Keratinocyte (primary cell): ENCODE results near the gene ADAD2. TPM values are rescaled to one million over a fixed set of nuclear protein-coding genes. Genes with fewer than 3 reads are reported as not detected.
A peak's percentile ranks its signal among the peaks of the same experiment; 100 is the strongest.

Experiments used
- DNase-seq: peaks from one replicate; pipeline ENCODE4 v3.0.0-alpha.2; 2011; ENCODE audit warnings: low read depth, missing footprints, low spot score
- FAIRE-seq: peaks from 2 replicates; lab custom pipeline; 2011; peaks lifted over from hg19 to GRCh38; lab: Jason Lieb, UNC
- H2AFZ ChIP-seq: 2 replicates; pipeline ENCODE4 v1.6.0; 2012; ENCODE audit warnings: low read length, control low read depth, inconsistent platforms; ENCODE audit not compliant: control insufficient read depth
- H3K27ac ChIP-seq: 2 replicates; pipeline ENCODE4 v1.5.1; 2011; ENCODE audit warnings: low read length; ENCODE audit not compliant: control insufficient read depth, insufficient read depth
- H3K27me3 ChIP-seq: 3 replicates; pipeline ENCODE4 v1.6.0; 2011; ENCODE audit warnings: low read length; ENCODE audit not compliant: control insufficient read depth, insufficient read depth; ENCODE audit errors: extremely low read depth
- H3K36me3 ChIP-seq, 2 experiments: 2 replicates in 1 of 2; 3 replicates in 1 of 2; pipeline ENCODE4 v1.5.1; 2011; ENCODE audit warnings: low read length in 2 of 2, mild to moderate bottlenecking in 1 of 2; ENCODE audit not compliant: control insufficient read depth in 2 of 2, insufficient read depth in 2 of 2; ENCODE audit errors: extremely low read depth in 1 of 2
- H3K4me1 ChIP-seq: 3 replicates; pipeline ENCODE4 v1.5.1; 2011; ENCODE audit warnings: low read length; ENCODE audit not compliant: control insufficient read depth, insufficient read depth; ENCODE audit errors: extremely low read depth
- H3K4me2 ChIP-seq: 3 replicates; pipeline ENCODE4 v1.6.0; 2011; ENCODE audit warnings: low read depth, low read length; ENCODE audit not compliant: control insufficient read depth, insufficient read depth; ENCODE audit errors: extremely low read depth
- H3K4me3 ChIP-seq, 3 experiments: fragments of 200-600 bp in 1 of 3; sonication (generic) in 1 of 3; 2 replicates in 2 of 3; 3 replicates in 1 of 3; pipeline ENCODE4 v1.5.1; 2011 to 2016; ENCODE audit warnings: low read length in 3 of 3, mild to moderate bottlenecking in 3 of 3, control low read depth in 2 of 3, inconsistent platforms in 1 of 3, low read depth in 1 of 3, mixed read lengths in 1 of 3, mixed run types in 1 of 3, moderate library complexity in 1 of 3; ENCODE audit not compliant: control insufficient read depth in 2 of 3, insufficient read depth in 2 of 3; ENCODE audit errors: extremely low read depth in 1 of 3
- H3K79me2 ChIP-seq: 2 replicates; pipeline ENCODE4 v1.6.0; 2012; ENCODE audit warnings: low read length; ENCODE audit not compliant: control insufficient read depth, insufficient read depth
- H3K9ac ChIP-seq: 3 replicates; pipeline ENCODE4 v1.6.0; 2011; ENCODE audit warnings: low read length; ENCODE audit not compliant: control insufficient read depth, insufficient read depth; ENCODE audit errors: extremely low read depth
- H3K9me1 ChIP-seq: 3 replicates; pipeline ENCODE4 v1.6.0; 2011; ENCODE audit warnings: low read length; ENCODE audit not compliant: control insufficient read depth, insufficient read depth; ENCODE audit errors: extremely low read depth
- H3K9me3 ChIP-seq: 2 replicates; pipeline ENCODE4 v1.5.1; 2012; ENCODE audit warnings: low read depth, low read length; ENCODE audit not compliant: control insufficient read depth
- H4K20me1 ChIP-seq: 3 replicates; pipeline ENCODE4 v1.6.0; 2011; ENCODE audit warnings: low read length; ENCODE audit not compliant: control insufficient read depth, insufficient read depth; ENCODE audit errors: extremely low read depth
- EZH2 ChIP-seq: IDR thresholded peaks from one replicate; pipeline ENCODE4 v1.6.1; 2012; ENCODE audit warnings: inconsistent platforms, mild to moderate bottlenecking, low read length, moderate library complexity
- dilution Hi-C: fragments of 300-500 bp; cut with MboI; formaldehyde crosslinking; loops from one replicate; pipeline ENCODE4 v1.7.0; 2020; ENCODE audit warnings: low sequenced_read_pairs; ENCODE audit not compliant: extremely low pct_ligation_motif_present
- polyA plus RNA-seq, 5 experiments: library from polyadenylated mRNA; depleted of rRNA in 3 of 5; stranded (reverse) in 3 of 5; stranded (forward) in 1 of 5; unstranded in 1 of 5; fragments of >200 nt; gene quantifications; 1 replicate in 1 of 5; 2 replicates in 3 of 5; 3 replicates in 1 of 5; pipeline versions ENCODE4 v1.2.1 to v1.2.3, GENCODE V29; 2011 to 2012; ENCODE audit warnings: missing spikeins in 2 of 5, low read depth in 1 of 5, low replicate concordance in 1 of 5
- TF ChIP-seq, protein P1 (sequence below), 3 experiments: IDR thresholded peaks in 1 of 3; conservative IDR thresholded peaks in 1 of 3; optimal IDR thresholded peaks in 1 of 3; 2 replicates in 2 of 3; 3 replicates in 1 of 3; pipeline versions ENCODE3 to v1.5.1; 2011; ENCODE audit warnings: low read length in 3 of 3, mild to moderate bottlenecking in 3 of 3, moderate library complexity in 2 of 3, control low read depth in 1 of 3, inconsistent platforms in 1 of 3; ENCODE audit not compliant: insufficient read depth in 2 of 3; ENCODE audit errors: extremely low read depth in 1 of 3

The ADAD2 gene
- polyA plus RNA-seq, 1 donor (not counting 4 experiments of a cell fraction or from before 2014, with no cell fraction given), result not detected

DNA sequence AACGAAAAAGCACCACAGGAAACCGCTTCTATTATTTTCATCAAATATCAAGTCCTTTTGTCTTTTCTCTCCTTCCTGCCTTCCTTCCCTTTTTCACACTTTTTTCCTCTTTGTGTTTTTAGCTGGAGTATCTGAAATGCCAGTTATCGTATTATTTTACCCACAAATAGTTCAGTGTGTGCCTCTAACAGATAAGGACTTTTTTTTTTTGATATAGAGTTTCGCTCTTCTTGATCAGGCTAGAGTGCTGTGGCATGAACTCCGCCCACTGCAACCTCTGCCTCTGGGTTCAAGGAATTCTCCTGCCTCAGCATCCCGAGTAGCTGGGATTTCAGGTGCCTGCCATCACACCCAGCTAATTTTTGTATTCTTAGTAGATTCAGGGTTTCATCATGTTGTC, 35.2 kb upstream of the ADAD2 start:
- Histone ChIP-seq H3K9me3 (peaks cover 2% of the 10 kb centered on the region), H3K36me3 (no peaks in the 10 kb centered on the region), H3K27me3 (peaks cover 5% of the 10 kb centered on the region), H3K4me3 (no peak overlapping the region), H2AFZ (no peak overlapping the region), H3K4me1 (no peaks in the 10 kb centered on the region), H3K27ac (no peak overlapping the region), H3K79me2 (no peaks in the 10 kb centered on the region), H3K4me2 (no peak overlapping the region), H3K9ac (no peak overlapping the region), H3K9me1 (no peaks in the 10 kb centered on the region), H4K20me1 (no peaks in the 10 kb centered on the region)
- FAIRE-seq (no peak), DNase-seq (no peak)
- TF ChIP-seq EZH2, result no peak
- dilution Hi-C loops, result no loop called here

- no peak for TF ChIP-seq EZH2
- TF ChIP-seq, protein P1, sequence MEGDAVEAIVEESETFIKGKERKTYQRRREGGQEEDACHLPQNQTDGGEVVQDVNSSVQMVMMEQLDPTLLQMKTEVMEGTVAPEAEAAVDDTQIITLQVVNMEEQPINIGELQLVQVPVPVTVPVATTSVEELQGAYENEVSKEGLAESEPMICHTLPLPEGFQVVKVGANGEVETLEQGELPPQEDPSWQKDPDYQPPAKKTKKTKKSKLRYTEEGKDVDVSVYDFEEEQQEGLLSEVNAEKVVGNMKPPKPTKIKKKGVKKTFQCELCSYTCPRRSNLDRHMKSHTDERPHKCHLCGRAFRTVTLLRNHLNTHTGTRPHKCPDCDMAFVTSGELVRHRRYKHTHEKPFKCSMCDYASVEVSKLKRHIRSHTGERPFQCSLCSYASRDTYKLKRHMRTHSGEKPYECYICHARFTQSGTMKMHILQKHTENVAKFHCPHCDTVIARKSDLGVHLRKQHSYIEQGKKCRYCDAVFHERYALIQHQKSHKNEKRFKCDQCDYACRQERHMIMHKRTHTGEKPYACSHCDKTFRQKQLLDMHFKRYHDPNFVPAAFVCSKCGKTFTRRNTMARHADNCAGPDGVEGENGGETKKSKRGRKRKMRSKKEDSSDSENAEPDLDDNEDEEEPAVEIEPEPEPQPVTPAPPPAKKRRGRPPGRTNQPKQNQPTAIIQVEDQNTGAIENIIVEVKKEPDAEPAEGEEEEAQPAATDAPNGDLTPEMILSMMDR (optimal IDR thresholded peaks at IDR 0.05 in 1 of 3, IDR thresholded peaks at IDR 0.05 in 1 of 3, conservative IDR thresholded peaks at IDR 0.05 in 1 of 3; ENCODE audit: extremely low read depth in 1 of 3, insufficient read depth in 2 of 3, low read length in 3 of 3), result peak in 1 of 3 experiments; percentile 21
- dilution Hi-C loops, result no loop called here
- peaks cover 5% of the 10 kb centered on the region for H3K27me3 ChIP-seq
Observed at GRCh38 chr16:84156342-84156784, 34.6 kb upstream of the ADAD2 start.

DNA sequence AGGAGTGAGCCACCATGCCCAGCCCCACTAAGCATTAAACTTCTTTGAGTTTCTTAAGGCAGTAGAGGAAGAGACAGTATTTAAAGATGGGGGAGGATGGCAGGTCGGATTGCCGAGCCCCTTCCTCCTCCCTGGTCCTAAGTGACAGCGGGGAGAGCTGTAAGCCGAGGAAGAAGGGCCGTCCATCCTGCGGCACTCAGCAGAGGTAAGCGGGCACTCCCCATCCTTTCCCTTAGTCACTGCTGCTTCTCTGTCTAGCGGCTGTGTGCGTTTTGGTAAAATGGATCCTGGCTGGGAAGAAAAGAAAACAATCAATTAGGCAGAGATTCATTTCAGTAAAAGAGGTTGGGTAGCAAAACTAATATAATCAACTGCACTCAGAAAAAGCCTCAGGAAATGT, 31.9 kb upstream of the ADAD2 start:
- Histone ChIP-seq H2AFZ (no peak overlapping the region), H3K79me2 (no peaks in the 10 kb centered on the region), H4K20me1 (no peaks in the 10 kb centered on the region), H3K9me1 (no peaks in the 10 kb centered on the region), H3K4me3 (no peak overlapping the region), H3K27ac (no peak overlapping the region), H3K4me2 (no peak overlapping the region), H3K4me1 (no peaks in the 10 kb centered on the region), H3K9ac (no peak overlapping the region), H3K36me3 (no peaks in the 10 kb centered on the region), H3K9me3 (peaks cover 2% of the 10 kb centered on the region), H3K27me3 (peaks cover 5% of the 10 kb centered on the region)
- DNase-seq (no peak), FAIRE-seq (no peak)
- TF ChIP-seq EZH2, result no peak
- TF ChIP-seq, protein P1 (optimal IDR thresholded peaks at IDR 0.05 in 1 of 3, IDR thresholded peaks at IDR 0.05 in 1 of 3, conservative IDR thresholded peaks at IDR 0.05 in 1 of 3; ENCODE audit: extremely low read depth in 1 of 3, insufficient read depth in 2 of 3, low read length in 3 of 3), result no peak
- dilution Hi-C loops, result no loop called here

More at GRCh38 chr16:84156342-84156784, 34.6 kb upstream of the ADAD2 start:
- Histone ChIP-seq H3K79me2 (no peaks in the 10 kb centered on the region), H2AFZ (no peak overlapping the region), H3K4me3 (no peak overlapping the region), H3K4me2 (no peak overlapping the region), H3K9me1 (no peaks in the 10 kb centered on the region), H3K27ac (no peak overlapping the region), H4K20me1 (no peaks in the 10 kb centered on the region), H3K4me1 (no peaks in the 10 kb centered on the region), H3K9me3 (peaks cover 2% of the 10 kb centered on the region), H3K9ac (no peak overlapping the region), H3K36me3 (no peaks in the 10 kb centered on the region)
- FAIRE-seq (no peak), DNase-seq (no peak)
